NOMO-1 treated with dmso at 0.1 percent for 144 hours (cell line): ENCODE results near the gene SWI5.

Source experiments
- DNase-seq: peaks from one replicate; lab custom pipeline; 2025; ENCODE audit not compliant: unreplicated experiment; lab: John Stamatoyannopoulos, UW

Gene SWI5

DNA sequence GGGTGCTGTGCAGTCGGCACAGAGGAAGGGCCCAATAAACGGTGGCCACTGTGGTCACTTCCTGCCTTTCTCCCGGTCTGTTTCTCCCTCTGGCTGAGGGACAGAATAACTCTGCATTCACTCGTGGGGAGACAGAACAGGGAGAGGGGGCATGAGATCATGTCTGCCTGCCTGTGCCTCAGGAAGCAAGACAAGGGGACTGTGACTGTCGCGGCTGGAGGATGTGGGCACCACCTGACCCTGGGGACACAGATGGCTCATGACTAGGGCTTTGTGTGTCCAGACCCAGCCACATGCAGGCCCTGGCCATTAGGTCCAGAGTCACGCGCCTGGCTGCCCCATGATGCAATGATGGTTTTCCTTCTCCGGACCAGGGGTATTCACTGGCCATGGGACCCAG lies 40.3 kb downstream of the SWI5 start:
- DNase-seq, result no peak

DNA sequence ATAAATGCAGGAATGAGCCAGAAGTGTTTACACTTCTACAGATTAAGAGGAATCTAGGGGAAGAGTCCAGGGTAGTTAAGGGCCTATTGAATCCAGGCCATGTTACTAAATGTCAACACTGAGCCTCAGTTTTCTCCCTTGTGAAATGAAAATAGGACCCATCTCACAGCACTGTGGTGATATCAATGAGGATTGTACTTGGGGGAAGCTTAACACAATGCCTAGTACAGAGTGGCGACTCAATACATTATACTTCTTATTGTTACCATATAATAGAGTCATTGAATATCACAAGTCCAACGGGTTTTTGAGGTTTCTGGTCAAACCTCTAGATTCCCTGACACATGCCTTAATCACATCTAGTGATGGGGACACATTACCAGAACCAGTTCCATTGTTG lies 41.6 kb downstream of the SWI5 start:
- DNase-seq, result no peak

DNA sequence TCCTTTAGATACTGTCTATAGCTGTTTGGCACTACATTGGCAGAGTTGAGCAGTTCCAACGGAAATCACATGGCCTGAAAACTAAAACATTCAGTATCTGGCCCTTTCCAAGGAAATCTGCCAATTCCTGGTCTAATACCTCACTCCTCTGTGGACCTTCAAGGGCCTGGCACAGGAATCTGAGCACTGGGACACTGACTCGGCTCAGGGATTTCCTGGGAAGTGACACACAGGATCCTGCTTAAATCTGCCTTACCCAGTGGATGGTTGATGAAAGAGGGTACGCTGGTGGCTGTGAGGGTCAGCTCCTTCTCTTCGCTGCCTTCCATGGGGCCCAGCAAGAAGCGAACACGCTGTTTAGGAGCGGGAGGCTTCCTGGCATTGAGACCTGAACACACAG lies 45.3 kb downstream of the SWI5 start:
- DNase-seq, result no peak

DNA sequence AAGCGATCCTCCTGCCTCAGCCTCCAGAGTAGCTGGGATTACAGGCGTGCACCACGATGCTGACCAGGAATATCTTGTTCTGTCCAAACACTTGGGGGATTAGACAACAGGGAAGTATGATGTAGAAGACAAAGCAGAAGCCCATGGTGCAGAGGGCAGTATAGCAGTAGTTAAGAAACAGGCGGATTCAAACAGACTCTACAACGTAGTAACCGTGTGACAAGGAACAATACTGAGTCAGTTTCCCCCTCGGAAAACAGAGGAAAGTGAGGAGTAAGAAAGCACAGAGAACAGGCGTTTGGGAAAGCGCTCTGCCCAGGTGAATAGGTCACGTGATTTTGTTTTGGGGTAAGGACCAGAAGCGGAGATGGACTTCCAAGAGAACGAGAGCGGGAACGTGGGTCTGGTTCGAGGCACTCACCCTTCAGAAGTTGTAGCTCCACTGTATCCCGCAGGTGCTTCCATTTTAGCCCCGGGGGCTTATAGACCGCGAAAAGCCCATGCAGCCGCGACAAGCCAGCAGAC lies 45.9 kb downstream of the SWI5 start:
- DNase-seq, result no peak

DNA sequence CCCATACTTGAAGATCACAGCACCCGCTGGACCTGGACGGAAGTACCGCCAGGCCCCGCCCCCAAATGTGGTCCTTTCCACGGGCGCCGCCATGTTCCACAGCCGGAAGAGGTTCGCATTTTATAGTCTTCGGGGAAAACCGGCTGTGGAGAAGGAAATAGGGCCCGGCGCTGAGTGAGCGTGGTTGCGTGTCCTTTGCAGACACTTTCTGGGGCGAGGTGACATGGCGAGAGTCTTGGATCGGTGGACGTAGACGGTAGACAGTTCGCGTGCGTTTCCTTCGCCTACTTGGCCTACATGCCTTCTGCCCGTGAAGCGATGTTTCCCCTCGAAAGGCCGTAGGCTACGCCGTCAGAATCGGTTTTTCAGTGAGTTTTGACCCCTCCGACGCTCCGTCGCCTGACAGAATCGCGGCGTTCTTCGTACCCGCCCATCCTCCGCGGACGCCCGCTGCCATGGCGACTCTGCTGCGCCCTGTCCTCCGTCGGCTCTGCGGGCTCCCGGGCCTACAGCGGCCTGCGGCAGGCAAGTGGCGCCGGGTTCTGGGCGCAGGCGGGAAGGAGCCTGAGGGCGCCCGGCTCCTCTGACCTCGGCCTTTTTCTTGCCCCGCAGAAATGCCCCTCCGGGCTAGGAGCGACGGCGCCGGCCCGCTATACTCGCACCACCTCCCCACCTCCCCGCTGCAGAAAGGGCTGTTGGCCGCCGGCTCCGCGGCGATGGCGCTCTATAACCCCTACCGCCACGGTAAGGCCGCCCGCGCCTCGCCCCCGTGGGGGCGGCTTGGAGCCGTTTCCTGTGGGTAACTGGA lies 46.5 kb downstream of the SWI5 start, which contains the start of the genes COQ4 and TRUB2:
Gene COQ4 (plus strand): TSS at position 436 of the 808 bp plus-strand sequence. CDS start 20 bp downstream, at position 456.
Gene TRUB2 (minus strand): TSS at position 44 of the 808 bp plus-strand sequence. CDS start 39 bp downstream, at position 5.
- peak; percentile 93 for DNase-seq

DNA sequence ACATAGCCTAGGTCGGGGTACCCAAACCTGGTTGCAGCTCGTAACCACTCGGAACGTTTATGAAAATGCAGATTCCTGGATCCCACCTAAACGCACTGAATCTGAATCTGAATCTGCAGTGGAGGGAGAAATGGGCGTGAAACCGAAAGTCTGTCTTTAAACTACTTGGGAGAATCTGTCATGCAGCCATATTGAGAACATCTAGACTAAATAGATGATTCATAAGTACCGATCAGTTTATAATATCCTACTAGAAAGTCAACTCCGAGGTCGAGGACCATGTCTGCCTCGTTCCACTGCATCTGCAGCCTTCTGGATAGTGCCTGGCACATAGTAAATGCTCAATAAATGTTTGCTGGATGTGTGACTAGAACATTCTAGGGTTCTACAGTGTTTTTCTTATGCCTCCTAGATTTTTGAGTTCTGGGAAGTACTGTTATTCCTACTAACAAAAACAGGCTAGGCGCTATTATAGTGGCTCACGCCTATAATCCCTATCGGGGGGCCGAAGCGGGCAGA lies 47.2 kb downstream of the SWI5 start:
- DNase-seq, result no peak

DNA sequence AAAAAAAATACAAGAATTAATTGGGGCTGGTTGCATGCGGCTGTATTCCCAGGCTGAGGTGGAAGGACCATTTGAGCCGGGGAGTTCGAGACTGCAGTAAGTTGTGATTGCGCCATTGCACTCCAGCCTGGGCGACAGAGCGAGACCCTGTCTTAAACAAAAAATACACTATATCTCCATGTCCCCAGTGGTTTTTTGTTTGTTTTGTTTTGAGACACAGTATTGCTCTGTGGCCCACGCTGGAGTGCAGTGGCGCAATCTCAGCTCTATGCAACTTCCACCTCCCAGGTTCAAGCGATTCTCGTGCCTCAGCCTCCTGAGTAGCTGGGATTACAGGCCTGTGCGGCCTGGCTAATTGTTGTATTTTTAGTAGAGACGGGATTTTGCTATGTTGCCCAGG lies 47.7 kb downstream of the SWI5 start:
- no peak for DNase-seq

DNA sequence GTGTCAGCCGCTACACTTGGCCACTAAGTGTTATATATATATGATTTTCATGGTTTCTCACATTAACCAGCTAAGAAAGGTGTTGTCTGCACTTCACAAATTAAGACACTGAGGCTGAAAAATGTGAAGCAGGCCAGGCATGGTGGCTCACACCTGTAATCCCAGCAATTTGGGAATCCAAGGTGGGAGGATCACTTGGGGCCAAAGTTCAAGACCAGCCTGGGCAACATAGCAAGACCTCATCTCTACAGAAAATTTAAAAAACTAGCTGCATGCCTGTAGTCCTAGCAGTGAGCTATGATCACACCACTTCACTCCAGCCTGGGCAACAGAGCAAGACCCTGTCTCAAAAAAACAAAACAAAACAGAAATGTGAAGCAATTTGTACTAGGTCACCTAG lies 48.3 kb downstream of the SWI5 start:
- no peak for DNase-seq

DNA sequence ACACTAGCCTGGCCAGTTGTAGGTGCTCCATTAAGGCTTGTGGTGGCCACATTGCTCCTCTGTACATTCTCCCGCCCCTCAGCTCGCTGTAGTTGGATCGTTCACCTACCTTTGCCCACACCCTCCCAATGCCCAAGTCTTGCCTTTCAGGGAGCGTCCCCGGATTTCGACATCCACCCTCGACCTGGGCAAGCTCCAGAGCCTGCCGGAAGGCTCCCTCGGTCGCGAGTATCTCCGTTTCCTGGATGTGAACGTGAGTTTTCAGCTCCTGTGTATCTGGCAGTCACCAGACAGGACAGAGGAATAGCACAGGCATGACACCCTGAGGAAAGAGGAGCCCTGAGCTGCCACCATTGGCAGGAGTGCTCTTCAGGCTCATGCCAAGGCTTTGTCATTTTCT lies 49.6 kb downstream of the SWI5 start:
- no peak for DNase-seq

DNA sequence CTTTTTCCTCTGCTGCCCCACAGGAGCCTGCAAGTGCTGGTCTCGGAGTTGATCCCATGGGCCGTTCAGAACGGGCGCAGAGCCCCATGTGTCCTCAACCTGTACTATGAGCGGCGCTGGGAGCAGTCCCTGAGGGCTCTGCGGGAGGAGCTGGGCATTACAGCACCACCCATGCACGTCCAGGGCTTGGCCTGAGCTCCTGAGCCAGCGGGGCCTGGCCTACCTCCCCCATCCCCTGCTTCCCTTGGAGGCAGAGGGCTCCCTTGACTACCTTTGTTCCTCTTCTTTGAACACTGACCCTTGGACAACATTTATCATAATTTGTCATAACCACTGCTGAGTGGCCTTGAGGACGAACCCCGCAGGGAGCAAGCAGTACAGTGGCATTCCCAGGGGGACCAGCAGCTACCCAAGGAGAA lies 57.4 kb downstream of the SWI5 start:
- DNase-seq, result no peak

DNA sequence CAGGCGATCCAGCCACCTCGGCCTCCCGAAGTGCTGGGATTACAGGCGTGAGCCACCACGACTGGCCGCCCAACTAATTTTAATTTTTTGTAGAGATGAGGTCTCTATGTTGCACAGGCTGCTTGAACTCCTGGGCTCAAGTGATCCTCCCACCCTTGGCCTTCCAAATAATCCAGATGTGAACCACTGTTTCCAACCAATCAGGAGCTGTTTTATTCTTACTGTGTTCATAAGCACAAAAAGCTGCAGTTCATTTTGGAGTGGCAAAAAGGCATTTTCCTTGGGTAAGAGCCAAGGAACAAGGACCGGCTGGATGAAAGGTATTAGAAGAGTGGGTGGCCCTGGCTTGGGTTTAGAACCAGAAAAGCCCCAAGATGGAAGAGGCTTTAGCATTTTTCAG lies 59.1 kb downstream of the SWI5 start:
- no peak for DNase-seq

DNA sequence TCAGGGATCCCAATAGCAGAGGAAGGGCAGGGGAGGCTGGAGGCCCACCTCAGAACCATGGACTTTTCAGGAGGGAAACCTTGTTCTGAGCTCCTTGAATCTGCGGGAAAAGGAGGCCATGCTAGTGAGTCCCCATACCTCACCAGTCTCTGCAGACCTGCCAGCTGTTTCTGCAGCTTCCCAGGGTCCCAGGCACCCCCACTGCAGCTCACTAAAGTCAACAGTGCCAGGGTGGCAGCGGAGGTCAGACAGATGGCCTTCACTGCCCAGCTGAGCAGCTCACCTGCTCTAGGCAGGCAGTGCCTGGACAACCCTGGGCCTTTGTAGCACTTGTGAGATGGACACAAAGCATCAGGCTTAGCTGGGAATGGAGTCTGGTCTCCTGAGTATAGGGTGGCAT lies 59.8 kb downstream of the SWI5 start:
- DNase-seq, result no peak

DNA sequence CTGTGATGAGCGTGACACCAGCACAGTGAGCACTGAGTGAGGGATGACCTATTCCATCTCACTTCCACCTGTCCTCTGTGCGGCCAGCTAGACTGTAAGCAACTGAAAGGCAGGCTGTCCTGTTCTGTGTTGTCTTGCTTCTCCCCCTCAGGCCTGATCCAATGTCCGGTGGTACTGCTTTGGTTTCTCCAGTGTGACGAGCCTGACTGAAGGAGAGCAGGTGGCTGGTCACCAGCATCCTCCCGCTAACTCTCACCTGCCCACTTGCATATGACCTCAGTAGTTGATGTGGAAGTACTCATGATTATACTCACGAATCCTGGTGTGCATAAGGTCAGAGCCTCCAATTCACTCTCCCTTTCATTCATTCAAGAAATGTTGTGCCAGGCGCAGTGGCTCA lies 61.9 kb downstream of the SWI5 start:
- no peak for DNase-seq
